KOPT-K1 (cell line): ENCODE results near the gene NEK5.

Source experiments
- H3K27ac ChIP-seq: fragments of 200-600 bp; sonication (generic); 2 replicates; pipeline ENCODE4 v1.5.1; 2016; ENCODE audit warnings: antibody characterized with exemption, mild to moderate bottlenecking, low read depth, low read length; ENCODE audit not compliant: poor library complexity, severe bottlenecking
- H3K36me3 ChIP-seq: fragments of 200-600 bp; sonication (generic); 2 replicates; pipeline ENCODE4 v1.5.1; 2017; ENCODE audit warnings: antibody characterized with exemption, mild to moderate bottlenecking, low read length, moderate library complexity; ENCODE audit not compliant: insufficient read depth
- H3K9me3 ChIP-seq: fragments of 200-600 bp; sonication (generic); 2 replicates; pipeline ENCODE4 v1.5.1; 2017; ENCODE audit warnings: antibody characterized with exemption, low read length, mild to moderate bottlenecking; ENCODE audit not compliant: insufficient read depth, poor library complexity, severe bottlenecking

Gene NEK5

GRCh38 chr13:52159159-52159982, 30.5 kb upstream of the NEK5 start, which contains the start of gene NEK3:
NEK3 (minus strand) TSS chr13:52159597; CDS start chr13:52156191, 3,406 bp downstream.
- Histone ChIP-seq H3K9me3 (no peaks in the 10 kb centered on the region), H3K27ac (no peak within 1 kb of the TSS), H3K36me3 (no peaks in the 10 kb centered on the region)

- Histone ChIP-seq H3K9me3 (no peaks in the 10 kb centered on the region), H3K27ac (no peak overlapping the region), H3K36me3 (no peaks in the 10 kb centered on the region)
Observed at GRCh38 chr13:52158629-52159158, 29.8 kb upstream of the NEK5 start.

GRCh38 chr13:52156724-52157261, 27.9 kb upstream of the NEK5 start:
- Histone ChIP-seq H3K9me3 (no peaks in the 10 kb centered on the region), H3K27ac (no peak overlapping the region), H3K36me3 (no peaks in the 10 kb centered on the region)

- Histone ChIP-seq H3K9me3 (no peaks in the 10 kb centered on the region), H3K36me3 (no peaks in the 10 kb centered on the region), H3K27ac (no peak overlapping the region)
Observed at GRCh38 chr13:52155177-52155576, 26.3 kb upstream of the NEK5 start.

- no peak overlapping the region for H3K27ac ChIP-seq
- H3K36me3 ChIP-seq: no peaks in the 10 kb centered on the region
- no peaks in the 10 kb centered on the region for H3K9me3 ChIP-seq
Observed at GRCh38 chr13:52147225-52147624, 18.4 kb upstream of the NEK5 start.

- Histone ChIP-seq H3K36me3 (no peaks in the 10 kb centered on the region), H3K9me3 (no peaks in the 10 kb centered on the region), H3K27ac (no peak overlapping the region)
Observed at GRCh38 chr13:52141299-52141698, 12.4 kb upstream of the NEK5 start.

- Histone ChIP-seq H3K9me3 (no peaks in the 10 kb centered on the region), H3K36me3 (no peaks in the 10 kb centered on the region), H3K27ac (no peak overlapping the region)
Observed at GRCh38 chr13:52137489-52137888, 8.6 kb upstream of the NEK5 start.

- no peak overlapping the region for H3K27ac ChIP-seq
- no peaks in the 10 kb centered on the region for H3K9me3 ChIP-seq
- H3K36me3 ChIP-seq: no peaks in the 10 kb centered on the region
Observed at GRCh38 chr13:52136763-52137162, 7.9 kb upstream of the NEK5 start.

GRCh38 chr13:52130641-52131040, 1.8 kb upstream of the NEK5 start:
- H3K9me3 ChIP-seq: no peaks in the 10 kb centered on the region
- H3K27ac ChIP-seq: no peak overlapping the region
- no peaks in the 10 kb centered on the region for H3K36me3 ChIP-seq

- no peaks in the 10 kb centered on the region for H3K9me3 ChIP-seq
- H3K27ac ChIP-seq: no peak overlapping the region
- no peaks in the 10 kb centered on the region for H3K36me3 ChIP-seq
Observed at GRCh38 chr13:52127783-52128702, 830 bp downstream of the NEK5 start.

GRCh38 chr13:52127378-52127777, 1.5 kb downstream of the NEK5 start:
- no peaks in the 10 kb centered on the region for H3K9me3 ChIP-seq
- H3K27ac ChIP-seq: no peak overlapping the region
- H3K36me3 ChIP-seq: no peaks in the 10 kb centered on the region

- H3K36me3 ChIP-seq: no peaks in the 10 kb centered on the region
- no peak overlapping the region for H3K27ac ChIP-seq
- H3K9me3 ChIP-seq: no peaks in the 10 kb centered on the region
Observed at GRCh38 chr13:52125547-52125946, 3.3 kb downstream of the NEK5 start.

GRCh38 chr13:52118595-52118994, 10.3 kb downstream of the NEK5 start:
- Histone ChIP-seq H3K36me3 (no peaks in the 10 kb centered on the region), H3K27ac (no peak overlapping the region), H3K9me3 (no peaks in the 10 kb centered on the region)

- Histone ChIP-seq H3K27ac (no peak overlapping the region), H3K9me3 (no peaks in the 10 kb centered on the region), H3K36me3 (no peaks in the 10 kb centered on the region)
Observed at GRCh38 chr13:52118095-52118494, 10.8 kb downstream of the NEK5 start.

- H3K27ac ChIP-seq: no peak overlapping the region
- H3K9me3 ChIP-seq: no peaks in the 10 kb centered on the region
- no peaks in the 10 kb centered on the region for H3K36me3 ChIP-seq
Observed at GRCh38 chr13:52112591-52112990, 16.3 kb downstream of the NEK5 start.
